ENCODE measurements around the gene ETS1. TPM values are rescaled to one million over a fixed set of nuclear protein-coding genes. Genes with fewer than 3 reads are reported as not detected.

ETS1 gene
- total RNA-seq, 2 experiments from 2014 or later, result 579 to 590 TPM

DNA sequence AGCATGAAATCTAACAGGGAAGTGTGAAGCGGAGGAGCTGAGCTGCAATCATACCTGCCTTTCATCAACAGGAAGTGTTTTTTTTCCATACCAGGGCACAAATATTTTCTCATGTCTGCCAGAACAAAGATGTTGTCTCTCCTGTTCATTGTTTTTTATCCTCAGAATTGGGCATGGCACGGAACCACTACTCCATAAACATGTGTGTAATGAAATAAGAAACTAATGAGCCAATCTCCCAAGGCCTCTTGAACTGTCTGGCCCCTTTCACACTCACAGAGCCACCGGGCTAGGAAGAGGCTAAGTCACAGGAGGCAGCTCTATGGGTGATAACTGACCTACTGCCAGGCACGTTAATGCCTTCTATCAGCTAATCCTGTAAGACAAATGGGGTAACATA lies 124.4 kb downstream of the ETS1 start:
- Histone ChIP-seq H3K27me3 (ENCODE audit: control insufficient read depth in 1 of 2, insufficient read depth in 2 of 2, low read length in 2 of 2) (no peaks in the 10 kb centered on the region), H3K27ac (ENCODE audit: low read depth in 1 of 2, low read length in 2 of 2) (peak overlapping the region; percentile 92 to 94), H3K36me3 (ENCODE audit: insufficient read depth, low read length) (peaks cover 99% of the 10 kb centered on the region), H3K9me3 (ENCODE audit: control insufficient read depth in 1 of 2, insufficient read depth in 1 of 2, low read length in 2 of 2) (no peaks in the 10 kb centered on the region), H3K4me3 (ENCODE audit: low read length) (no peak overlapping the region), H3K4me1 (ENCODE audit: insufficient read depth, low read length) (peaks cover 68% of the 10 kb centered on the region)
- ATAC-seq (ENCODE audit: poor library complexity), result no peak
- peak in 4 of 14 experiments; percentile 46 to 63 (median 58) for DNase-seq
- ChIA-PET CTCF (interaction anchor here (0.9 to 1.3 kb wide), 3 partner anchors 42 to 295 kb away, joined by 3 to 5 read pairs (median 3); no protein-coding TSS in a partner anchor), POLR2A (interaction anchor here (0.9 to 23.3 kb wide), 13 partner anchors 11 to 204 kb away, joined by 3 to 476 read pairs (median 5); no protein-coding TSS in a partner anchor)
- TF ChIP-seq, protein P1, sequence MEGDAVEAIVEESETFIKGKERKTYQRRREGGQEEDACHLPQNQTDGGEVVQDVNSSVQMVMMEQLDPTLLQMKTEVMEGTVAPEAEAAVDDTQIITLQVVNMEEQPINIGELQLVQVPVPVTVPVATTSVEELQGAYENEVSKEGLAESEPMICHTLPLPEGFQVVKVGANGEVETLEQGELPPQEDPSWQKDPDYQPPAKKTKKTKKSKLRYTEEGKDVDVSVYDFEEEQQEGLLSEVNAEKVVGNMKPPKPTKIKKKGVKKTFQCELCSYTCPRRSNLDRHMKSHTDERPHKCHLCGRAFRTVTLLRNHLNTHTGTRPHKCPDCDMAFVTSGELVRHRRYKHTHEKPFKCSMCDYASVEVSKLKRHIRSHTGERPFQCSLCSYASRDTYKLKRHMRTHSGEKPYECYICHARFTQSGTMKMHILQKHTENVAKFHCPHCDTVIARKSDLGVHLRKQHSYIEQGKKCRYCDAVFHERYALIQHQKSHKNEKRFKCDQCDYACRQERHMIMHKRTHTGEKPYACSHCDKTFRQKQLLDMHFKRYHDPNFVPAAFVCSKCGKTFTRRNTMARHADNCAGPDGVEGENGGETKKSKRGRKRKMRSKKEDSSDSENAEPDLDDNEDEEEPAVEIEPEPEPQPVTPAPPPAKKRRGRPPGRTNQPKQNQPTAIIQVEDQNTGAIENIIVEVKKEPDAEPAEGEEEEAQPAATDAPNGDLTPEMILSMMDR (IDR thresholded peaks at IDR 0.05), result no peak
- Mint-ChIP-seq H3K9me3 (no peaks in the 10 kb centered on the region), H3K27ac (peak overlapping the region; percentile 99), H3K4me1 (ENCODE audit: low read depth) (peaks cover 96% of the 10 kb centered on the region), H3K36me3 (ENCODE audit: low read depth) (peaks cover 98% of the 10 kb centered on the region), H3K4me3 (peak overlapping the region; percentile 82), H3K27me3 (no peaks in the 10 kb centered on the region)
- intact Hi-C loops (cut with DNase I, micrococcal nuclease), result loop anchor here in 1 of 2 experiments (2.0 to 10.0 kb wide), 3 partner anchors 50 to 428 kb away; no protein-coding TSS in a partner anchor

DNA sequence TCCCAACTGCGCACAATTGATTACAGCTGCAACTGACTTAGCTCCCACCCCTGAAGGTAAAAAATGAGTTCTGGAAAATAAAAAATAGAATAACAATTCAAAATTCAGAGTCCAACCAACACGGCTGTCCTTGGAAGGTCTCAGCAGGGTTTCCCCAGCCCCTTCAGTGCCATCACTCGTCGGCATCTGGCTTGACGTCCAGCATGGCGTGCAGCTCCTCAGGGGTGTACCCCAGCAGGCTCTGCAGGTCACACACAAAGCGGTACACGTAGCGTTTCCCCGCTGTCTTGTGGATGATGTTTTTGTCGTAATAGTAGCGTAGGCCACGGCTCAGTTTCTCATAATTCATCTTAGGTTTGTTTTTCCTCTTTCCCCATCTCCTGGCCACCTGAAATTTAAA lies 125.2 kb downstream of the ETS1 start:
- ChIA-PET CTCF (interaction anchor here (0.9 to 1.3 kb wide), 2 partner anchors 139 to 295 kb away, joined by 3 read pairs; no protein-coding TSS in a partner anchor), POLR2A (interaction anchor here (0.9 to 23.3 kb wide), 11 partner anchors 12 to 174 kb away, joined by 3 to 476 read pairs (median 6); no protein-coding TSS in a partner anchor)
- Histone ChIP-seq H3K27me3 (ENCODE audit: control insufficient read depth in 1 of 2, insufficient read depth in 2 of 2, low read length in 2 of 2) (no peaks in the 10 kb centered on the region), H3K27ac (ENCODE audit: low read depth in 1 of 2, low read length in 2 of 2) (peak overlapping the region; percentile 37 to 94), H3K4me3 (ENCODE audit: low read length) (no peak overlapping the region), H3K4me1 (ENCODE audit: insufficient read depth, low read length) (peaks cover 68% of the 10 kb centered on the region), H3K36me3 (ENCODE audit: insufficient read depth, low read length) (peaks cover 99% of the 10 kb centered on the region), H3K9me3 (ENCODE audit: control insufficient read depth in 1 of 2, insufficient read depth in 1 of 2, low read length in 2 of 2) (no peaks in the 10 kb centered on the region)
- H3K36me3 Mint-ChIP-seq (ENCODE audit: low read depth), result peaks cover 98% of the 10 kb centered on the region
- TF ChIP-seq, protein P1 (IDR thresholded peaks at IDR 0.05), result no peak
- H3K27ac Mint-ChIP-seq, result peak overlapping the region; percentile 99
- H3K4me1 Mint-ChIP-seq (ENCODE audit: low read depth), result peaks cover 96% of the 10 kb centered on the region
- peak in 2 of 14 experiments; percentile 9 to 10 for DNase-seq
- no peaks in the 10 kb centered on the region for H3K9me3 Mint-ChIP-seq
- no peak for ATAC-seq (ENCODE audit: poor library complexity)
- H3K4me3 Mint-ChIP-seq, result peak overlapping the region; percentile 12
- no peaks in the 10 kb centered on the region for H3K27me3 Mint-ChIP-seq
- intact Hi-C loops (cut with DNase I, micrococcal nuclease), result loop anchor here in 1 of 2 experiments (2.0 to 10.0 kb wide), 3 partner anchors 51 to 427 kb away; no protein-coding TSS in a partner anchor

DNA sequence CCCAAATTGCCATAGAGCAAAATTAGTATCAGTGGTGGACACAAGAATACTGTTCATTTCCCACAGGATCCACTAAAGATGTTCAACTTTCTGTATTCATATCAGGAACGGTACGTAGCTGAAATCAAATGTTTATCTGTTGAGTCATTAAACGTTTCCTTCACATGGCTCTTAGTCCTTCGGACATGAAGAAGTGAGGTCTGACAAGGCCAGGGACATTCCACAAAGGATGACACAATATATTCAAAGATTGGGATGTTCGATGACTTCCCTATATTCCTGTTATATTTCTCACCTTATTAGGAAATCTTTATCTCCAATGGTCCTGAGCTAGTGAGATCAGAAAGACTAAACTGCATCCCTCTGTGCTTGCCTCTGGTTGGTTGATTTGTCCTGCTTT lies 129.0 kb downstream of the ETS1 start:
- H3K27me3 Mint-ChIP-seq, result no peaks in the 10 kb centered on the region
- no peak overlapping the region for H3K4me3 ChIP-seq (ENCODE audit: low read length)
- no peak for DNase-seq
- H3K4me1 Mint-ChIP-seq (ENCODE audit: low read depth), result peaks cover 96% of the 10 kb centered on the region
- peaks cover 76% of the 10 kb centered on the region for H3K36me3 ChIP-seq (ENCODE audit: insufficient read depth, low read length)
- peaks cover 57% of the 10 kb centered on the region for H3K4me1 ChIP-seq (ENCODE audit: insufficient read depth, low read length)
- ChIA-PET CTCF (interaction anchor here (0.6 to 2.0 kb wide), 9 partner anchors 8 to 318 kb away, joined by 3 to 8 read pairs (median 3); no protein-coding TSS in a partner anchor), POLR2A (interaction anchor here (0.6 to 23.3 kb wide), 19 partner anchors 8 to 219 kb away, joined by 3 to 476 read pairs (median 7); no protein-coding TSS in a partner anchor)
- H3K36me3 Mint-ChIP-seq (ENCODE audit: low read depth), result peaks cover 85% of the 10 kb centered on the region
- no peak overlapping the region for H3K4me3 Mint-ChIP-seq
- no peaks in the 10 kb centered on the region for H3K27me3 ChIP-seq (ENCODE audit: control insufficient read depth in 1 of 2, insufficient read depth in 2 of 2, low read length in 2 of 2)
- TF ChIP-seq, protein P1 (IDR thresholded peaks at IDR 0.05), result no peak
- H3K9me3 Mint-ChIP-seq, result no peaks in the 10 kb centered on the region
- no peak for ATAC-seq (ENCODE audit: poor library complexity)
- intact Hi-C loops (cut with DNase I, micrococcal nuclease), result no loop called here
- H3K27ac Mint-ChIP-seq, result peak overlapping the region; percentile 80
- H3K9me3 ChIP-seq (ENCODE audit: control insufficient read depth in 1 of 2, insufficient read depth in 1 of 2, low read length in 2 of 2), result no peaks in the 10 kb centered on the region
- no peak overlapping the region for H3K27ac ChIP-seq (ENCODE audit: low read depth in 1 of 2, low read length in 2 of 2)
